GF-D8 (cell line): ENCODE results near the gene ZNF700.
"Not testable (repeated sequence)": the region's sequence is repeated elsewhere in the genome, so short reads cannot be mapped to it uniquely, and the experiment has no call there.

Experiments
- DNase-seq: peaks from one replicate; lab custom pipeline; 2025; lab: John Stamatoyannopoulos, UW

Gene ZNF700

GRCh38 chr19:11941361-11941887 is 16.5 kb downstream of the ZNF700 start:
- not testable (repeated sequence) for DNase-seq

GRCh38 chr19:11942008-11942842 is 17.3 kb downstream of the ZNF700 start:
- DNase-seq, result no peak

GRCh38 chr19:11942843-11943108 is 17.9 kb downstream of the ZNF700 start:
- DNase-seq, result no peak

- DNase-seq, result no peak
Observed at GRCh38 chr19:11944656-11945055, 19.7 kb downstream of the ZNF700 start.

- no peak for DNase-seq
Observed at GRCh38 chr19:11948646-11949045, 23.7 kb downstream of the ZNF700 start.

GRCh38 chr19:11949201-11949600 is 24.3 kb downstream of the ZNF700 start:
- no peak for DNase-seq

GRCh38 chr19:11949614-11950080 is 24.7 kb downstream of the ZNF700 start:
- not testable (repeated sequence) for DNase-seq

GRCh38 chr19:11950312-11950711 is 25.4 kb downstream of the ZNF700 start:
- DNase-seq, result no peak

GRCh38 chr19:11963566-11964355 is 38.9 kb downstream of the ZNF700 start:
- peak; percentile 14 for DNase-seq

- no peak for DNase-seq
Observed at GRCh38 chr19:11964496-11964857, 39.6 kb downstream of the ZNF700 start.

GRCh38 chr19:11964858-11965645 is 40.1 kb downstream of the ZNF700 start, which contains the start of gene ZNF763:
TSS of gene ZNF763 (plus strand) at chr19:11965040. CDS start at chr19:11965209, 169 bp downstream.
- peak; percentile 72 for DNase-seq

GRCh38 chr19:11970174-11970573 is 45.3 kb downstream of the ZNF700 start:
- no peak for DNase-seq

GRCh38 chr19:11971041-11971440 is 46.1 kb downstream of the ZNF700 start:
- no peak for DNase-seq

GRCh38 chr19:11973019-11973810 is 48.3 kb downstream of the ZNF700 start:
- DNase-seq, result no peak

- DNase-seq, result no peak
Observed at GRCh38 chr19:11978492-11979100, 53.7 kb downstream of the ZNF700 start.

- DNase-seq, result no peak
Observed at GRCh38 chr19:11979527-11979926, 54.6 kb downstream of the ZNF700 start.

- DNase-seq, result no peak
Observed at GRCh38 chr19:11982526-11982925, 57.6 kb downstream of the ZNF700 start.

- no peak for DNase-seq
Observed at GRCh38 chr19:11984986-11985385, 60.1 kb downstream of the ZNF700 start.

- DNase-seq, result no peak
Observed at GRCh38 chr19:11986754-11987153, 61.8 kb downstream of the ZNF700 start.

- peak; percentile 91 for DNase-seq
Observed at GRCh38 chr19:11987405-11988281, 62.7 kb downstream of the ZNF700 start.
